Myocyte (in vitro differentiated cells): ENCODE results near the gene ADAMTS3. TPM values are rescaled to one million over a fixed set of nuclear protein-coding genes. Genes with fewer than 3 reads are reported as not detected.

Experiments used
- DNase-seq: peaks from one replicate; pipeline ENCODE4 v3.0.0-alpha.2; 2012; ENCODE audit warnings: low read depth
- polyA plus RNA-seq: library from polyadenylated mRNA; unstranded; fragments of >200 nt; gene quantifications from one replicate; pipeline ENCODE4 v1.2.1, GENCODE V29; 2012; ENCODE audit warnings: missing spikeins
- total RNA-seq: library from RNA; depleted of rRNA; stranded (reverse); fragments of >200 nt; gene quantifications from 2 replicates; pipeline ENCODE4 v1.2.3, GENCODE V29; 2014

The ADAMTS3 gene
- not detected in 2 replicates for total RNA-seq
- not detected for polyA plus RNA-seq

GRCh38 chr4:72568959-72569718 lies at the start of gene ADAMTS3:
Gene ADAMTS3 (minus strand): TSS chr4:72569221. CDS start chr4:72568762, 459 bp downstream.
- peak; percentile 22 for DNase-seq

- no peak for DNase-seq
These were observed 44.9 kb upstream of the ADAMTS3 start for GRCh38 chr4:72613959-72614358.

- no peak for DNase-seq
These were observed 37.7 kb upstream of the ADAMTS3 start for GRCh38 chr4:72606751-72607150.

GRCh38 chr4:72604324-72604723 lies 35.3 kb upstream of the ADAMTS3 start:
- no peak for DNase-seq

- no peak for DNase-seq
These were observed 33.7 kb upstream of the ADAMTS3 start for GRCh38 chr4:72602396-72603376.

GRCh38 chr4:72591547-72592454 lies 22.8 kb upstream of the ADAMTS3 start:
- DNase-seq, result no peak

- DNase-seq, result no peak
These were observed 18.3 kb upstream of the ADAMTS3 start for GRCh38 chr4:72587334-72587733.

GRCh38 chr4:72582853-72583252 lies 13.8 kb upstream of the ADAMTS3 start:
- no peak for DNase-seq

GRCh38 chr4:72577211-72577610 lies 8.2 kb upstream of the ADAMTS3 start:
- DNase-seq, result no peak

GRCh38 chr4:72571337-72571736 lies 2.3 kb upstream of the ADAMTS3 start:
- no peak for DNase-seq

GRCh38 chr4:72569719-72570235 lies 756 bp upstream of the ADAMTS3 start:
- DNase-seq, result no peak

GRCh38 chr4:72567821-72568675 lies 973 bp downstream of the ADAMTS3 start:
- peak; percentile 55 for DNase-seq

- no peak for DNase-seq
These were observed 2.0 kb downstream of the ADAMTS3 start for GRCh38 chr4:72567036-72567435.

- DNase-seq, result no peak
These were observed 2.5 kb downstream of the ADAMTS3 start for GRCh38 chr4:72566464-72566972.

- DNase-seq, result no peak
These were observed 4.2 kb downstream of the ADAMTS3 start for GRCh38 chr4:72564789-72565188.

- no peak for DNase-seq
These were observed 4.8 kb downstream of the ADAMTS3 start for GRCh38 chr4:72564184-72564583.

- no peak for DNase-seq
These were observed 10.4 kb downstream of the ADAMTS3 start for GRCh38 chr4:72558655-72559054.

GRCh38 chr4:72557021-72557420 lies 12.0 kb downstream of the ADAMTS3 start:
- no peak for DNase-seq

GRCh38 chr4:72555377-72555831 lies 13.6 kb downstream of the ADAMTS3 start:
- DNase-seq, result no peak
